Hematopoietic multipotent progenitor cell (in vitro differentiated cells): ENCODE data around the gene EHBP1. TPM values are rescaled to one million over a fixed set of nuclear protein-coding genes. Genes with fewer than 3 reads are reported as not detected.

Source experiments
- DNase-seq, 3 donors: peaks; one replicate each; pipeline ENCODE4 v3.0.0-alpha.2; 2011 to 2015; ENCODE audit warnings: low read depth in 2 of 3, low spot score in 2 of 3
- total RNA-seq: library from RNA; depleted of rRNA; stranded (reverse); fragments of >200 nt; gene quantifications from one replicate; pipeline ENCODE4 v1.2.3, GENCODE V29; 2012

Gene EHBP1
- total RNA-seq, 1 donor, result 14.5 TPM

DNA sequence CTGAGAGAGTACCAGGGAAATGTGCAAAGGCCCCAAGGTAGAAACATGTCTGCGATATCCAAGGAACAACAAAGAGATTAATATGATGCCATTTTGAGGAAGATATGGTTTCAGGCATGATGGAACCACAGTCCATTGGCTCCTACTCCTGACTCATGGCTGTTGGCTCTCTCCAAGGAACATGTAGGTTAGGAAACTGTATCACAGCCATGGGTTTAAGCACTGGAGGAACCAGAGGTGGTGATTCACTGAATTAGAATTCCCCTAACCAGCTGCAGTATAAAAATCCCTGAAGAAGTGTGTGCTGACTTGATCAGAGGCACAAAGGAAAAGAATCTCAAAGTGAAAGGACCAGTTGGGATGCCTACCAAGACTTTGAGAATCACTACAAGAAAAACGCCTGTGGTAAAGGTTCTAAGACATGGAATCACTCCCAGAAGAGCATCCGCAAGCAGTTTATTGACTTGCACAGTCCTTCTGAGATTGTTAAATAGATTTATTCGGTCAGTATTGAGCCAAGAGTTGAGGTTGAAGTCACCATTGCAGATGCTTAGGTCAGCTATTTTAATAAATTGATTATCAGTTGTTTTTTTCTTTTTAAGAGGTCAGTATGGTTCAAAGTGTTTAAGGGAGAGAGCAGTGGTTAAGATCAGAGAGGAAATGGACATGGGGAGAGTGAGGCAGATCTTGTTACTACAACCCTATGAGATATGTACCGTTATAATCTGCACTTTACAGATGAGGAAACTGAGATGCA is 234.4 kb downstream of the EHBP1 start:
- no peak for DNase-seq

DNA sequence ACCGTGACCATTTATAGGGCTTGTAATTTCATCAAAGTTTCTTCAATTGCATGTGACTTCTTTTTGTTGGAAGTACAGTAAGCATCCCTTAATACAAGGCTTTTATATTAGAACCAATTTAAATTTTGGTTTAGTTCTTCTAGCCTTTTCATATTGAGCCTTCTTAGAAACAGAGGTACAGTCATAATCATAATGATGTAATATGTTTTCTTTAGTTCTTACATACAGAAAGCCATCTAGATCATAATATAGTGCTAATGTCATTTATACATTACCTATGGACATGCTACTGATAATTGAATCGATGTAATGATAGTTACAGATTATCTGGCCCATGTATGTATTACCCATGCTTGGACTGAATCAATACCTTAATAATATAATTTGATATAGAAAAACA is 235.2 kb downstream of the EHBP1 start:
- DNase-seq, result no peak

- DNase-seq, result no peak
Measured at GRCh38 chr2:62941413-62941812, 235.9 kb downstream of the EHBP1 start.

GRCh38 chr2:62944362-62944761 is 238.8 kb downstream of the EHBP1 start:
- DNase-seq, result no peak

- no peak for DNase-seq
Measured at GRCh38 chr2:62947403-62947802, 241.9 kb downstream of the EHBP1 start.

DNA sequence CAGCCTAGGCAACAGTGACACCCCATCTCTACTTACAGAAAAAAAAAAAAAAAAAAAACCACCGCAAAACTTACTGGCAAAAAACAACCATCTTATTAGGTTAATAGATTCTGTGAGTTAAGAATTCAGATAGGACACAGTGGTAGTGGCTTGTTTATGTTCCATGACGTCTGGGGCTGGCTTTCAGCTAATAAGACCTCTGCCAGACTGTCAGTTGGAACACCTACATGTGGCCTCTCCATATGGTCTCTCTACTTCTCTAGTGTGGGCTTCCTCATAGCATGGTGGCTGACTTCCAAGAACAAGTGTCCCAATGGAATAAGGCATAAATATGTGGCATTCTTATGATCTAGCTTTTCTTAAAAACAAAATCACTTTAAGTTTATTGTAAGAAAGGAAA is 251.1 kb downstream of the EHBP1 start:
- no peak for DNase-seq

- no peak for DNase-seq
Measured at GRCh38 chr2:62958206-62958605, 252.7 kb downstream of the EHBP1 start.

- DNase-seq, result no peak
Measured at GRCh38 chr2:62964050-62964449, 258.5 kb downstream of the EHBP1 start.

DNA sequence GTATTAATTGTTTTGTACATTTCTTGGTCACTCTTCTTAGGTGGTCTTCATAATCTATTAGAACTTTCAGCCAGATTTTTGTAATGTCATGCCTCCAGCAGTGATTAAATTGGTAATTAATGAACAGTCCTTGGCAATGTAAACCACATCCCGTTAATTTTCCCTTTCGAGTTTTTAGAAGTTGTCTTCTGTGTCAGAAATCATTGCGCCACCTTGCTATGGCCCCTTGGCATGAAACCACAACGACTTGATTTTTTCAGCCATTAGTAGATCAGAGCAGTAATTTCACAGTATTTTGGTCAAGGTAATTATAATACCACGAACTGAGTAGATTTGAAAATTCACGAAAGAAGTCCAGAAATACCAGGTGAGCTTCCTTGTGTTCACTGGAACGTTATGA is 259.2 kb downstream of the EHBP1 start:
- DNase-seq, result no peak

DNA sequence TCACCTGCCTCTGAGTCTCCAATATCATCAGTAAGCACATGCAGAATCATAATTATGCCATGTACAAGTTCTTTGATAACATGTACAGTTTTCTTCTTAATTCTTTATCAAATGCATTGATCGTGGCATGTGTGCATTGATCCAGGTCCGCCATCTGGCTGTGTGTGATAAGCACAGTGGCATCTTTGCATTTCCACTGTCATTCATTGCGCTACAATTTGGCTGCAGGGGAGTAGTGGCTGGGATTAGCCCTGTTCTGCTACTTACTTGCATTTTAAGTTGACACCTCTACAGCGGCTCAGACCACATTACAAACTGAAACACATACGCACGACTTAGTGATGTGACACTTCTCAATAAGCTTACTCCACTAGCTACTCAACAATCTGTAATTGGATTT is 261.5 kb downstream of the EHBP1 start:
- DNase-seq, result no peak

DNA sequence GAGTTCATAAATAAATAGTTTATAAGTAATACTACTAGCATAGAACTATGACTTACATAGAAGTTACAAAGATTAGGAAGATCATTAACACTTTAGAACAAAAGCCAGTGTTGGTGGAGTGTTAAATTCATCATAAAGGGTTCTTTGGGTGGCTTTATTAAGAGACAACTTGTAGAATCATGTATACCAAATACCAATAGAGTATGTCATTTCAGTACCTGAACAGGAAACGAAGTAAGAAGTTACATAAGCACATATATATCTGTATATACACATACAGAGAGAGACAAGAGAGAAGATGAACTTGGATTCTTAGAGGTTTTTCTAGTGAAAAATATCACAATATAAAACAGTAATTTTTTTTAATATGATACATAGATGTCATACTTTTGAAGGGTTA is 262.7 kb downstream of the EHBP1 start:
- no peak for DNase-seq

DNA sequence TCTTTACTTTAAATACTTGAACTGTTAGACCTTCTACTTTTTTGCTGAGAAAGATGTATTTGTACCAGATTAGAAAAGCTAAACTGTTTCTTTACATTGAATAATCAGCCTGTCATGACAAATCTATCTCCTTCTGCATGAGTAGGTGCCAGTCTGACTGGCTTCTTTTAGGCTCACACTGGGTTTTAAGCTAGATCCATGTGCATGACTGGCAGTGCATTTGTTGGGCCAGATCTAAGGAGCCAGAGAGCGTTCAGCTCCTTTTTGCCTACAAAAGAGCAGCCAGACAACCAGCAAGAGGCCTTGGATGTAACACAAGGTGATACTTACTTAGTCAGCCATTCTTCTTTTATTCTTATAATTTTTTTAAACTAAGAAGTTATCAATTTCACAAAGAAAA is 263.2 kb downstream of the EHBP1 start:
- DNase-seq, result no peak

DNA sequence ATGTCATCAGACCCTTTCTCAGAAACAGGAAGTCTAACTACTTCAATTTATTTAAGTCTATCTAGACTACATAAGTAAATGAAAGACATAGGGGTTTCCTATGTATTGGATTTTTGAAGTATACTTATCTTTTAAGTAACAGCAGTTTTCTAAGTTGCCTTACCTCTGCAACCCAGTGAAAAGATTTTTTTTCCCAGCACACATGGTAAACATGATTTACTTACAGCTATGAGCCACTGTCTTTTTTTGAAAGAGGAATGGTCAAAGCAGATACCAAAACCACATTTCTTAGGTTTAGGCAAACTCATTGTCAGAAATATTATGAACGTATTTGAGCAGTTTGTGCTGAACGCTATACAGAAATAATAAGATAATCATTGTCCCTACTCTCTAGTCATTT is 266.4 kb downstream of the EHBP1 start:
- DNase-seq, result peak in 2 of 3 donors; percentile 6 to 9

DNA sequence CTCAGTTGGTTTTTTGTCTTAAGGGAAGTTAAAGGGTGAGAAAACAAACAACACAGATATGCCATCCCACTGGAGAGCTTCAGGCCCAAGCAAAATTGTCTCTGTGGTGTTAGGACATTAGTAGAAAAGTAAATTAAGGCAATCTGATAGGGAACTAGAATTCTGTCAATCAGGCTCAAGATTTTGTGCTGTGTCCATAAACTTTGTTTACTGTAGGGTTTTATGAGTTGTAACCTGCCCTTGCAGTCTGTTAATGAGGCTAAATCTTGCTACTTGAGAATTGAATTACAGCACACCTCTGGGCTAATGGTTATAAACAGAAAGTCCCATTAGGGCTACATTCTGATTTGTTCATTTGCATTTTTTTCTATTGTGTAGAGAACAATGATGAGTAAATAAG is 267.1 kb downstream of the EHBP1 start:
- no peak for DNase-seq

- DNase-seq, result no peak
Measured at GRCh38 chr2:62974999-62975398, 269.5 kb downstream of the EHBP1 start.

GRCh38 chr2:62991605-62992004 is 286.1 kb downstream of the EHBP1 start:
- no peak for DNase-seq

DNA sequence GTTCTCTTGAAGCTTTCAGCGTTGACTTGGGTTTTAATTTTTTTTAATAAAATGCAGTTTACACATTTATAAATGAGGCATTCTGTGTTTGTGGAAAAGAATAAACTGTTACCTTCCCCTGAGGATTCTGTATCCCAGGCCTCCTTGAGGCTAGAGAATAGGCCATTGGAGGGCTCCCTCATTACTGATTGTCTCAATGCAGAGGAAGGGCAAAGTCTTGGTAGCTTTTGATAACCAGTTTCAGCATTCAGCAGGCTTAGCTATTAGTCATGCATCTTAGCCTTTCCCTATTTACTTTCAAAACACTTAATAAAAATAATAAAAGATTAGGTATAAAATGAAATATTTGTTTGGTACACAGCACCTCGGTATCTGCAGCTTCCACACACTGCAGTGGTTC is 287.0 kb downstream of the EHBP1 start:
- DNase-seq, result no peak

DNA sequence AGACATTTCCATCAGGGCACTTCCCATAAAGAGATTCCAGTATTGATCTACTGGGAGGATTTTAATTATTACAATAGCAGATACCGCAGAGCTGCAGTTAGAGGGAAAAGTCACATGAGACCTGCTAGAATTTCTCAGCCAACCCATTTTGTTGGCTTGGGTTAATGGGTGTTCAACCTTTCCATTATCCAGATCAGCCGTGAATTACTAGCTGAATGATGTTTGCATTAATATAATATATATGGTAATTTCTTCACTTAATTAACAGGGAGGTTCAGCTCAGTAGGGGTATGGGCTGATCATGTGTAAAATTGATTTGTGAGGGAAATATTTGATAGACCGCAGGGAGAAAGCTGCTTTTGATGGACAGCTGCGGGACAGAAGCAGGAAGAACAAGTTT is 288.7 kb downstream of the EHBP1 start:
- DNase-seq, result no peak

DNA sequence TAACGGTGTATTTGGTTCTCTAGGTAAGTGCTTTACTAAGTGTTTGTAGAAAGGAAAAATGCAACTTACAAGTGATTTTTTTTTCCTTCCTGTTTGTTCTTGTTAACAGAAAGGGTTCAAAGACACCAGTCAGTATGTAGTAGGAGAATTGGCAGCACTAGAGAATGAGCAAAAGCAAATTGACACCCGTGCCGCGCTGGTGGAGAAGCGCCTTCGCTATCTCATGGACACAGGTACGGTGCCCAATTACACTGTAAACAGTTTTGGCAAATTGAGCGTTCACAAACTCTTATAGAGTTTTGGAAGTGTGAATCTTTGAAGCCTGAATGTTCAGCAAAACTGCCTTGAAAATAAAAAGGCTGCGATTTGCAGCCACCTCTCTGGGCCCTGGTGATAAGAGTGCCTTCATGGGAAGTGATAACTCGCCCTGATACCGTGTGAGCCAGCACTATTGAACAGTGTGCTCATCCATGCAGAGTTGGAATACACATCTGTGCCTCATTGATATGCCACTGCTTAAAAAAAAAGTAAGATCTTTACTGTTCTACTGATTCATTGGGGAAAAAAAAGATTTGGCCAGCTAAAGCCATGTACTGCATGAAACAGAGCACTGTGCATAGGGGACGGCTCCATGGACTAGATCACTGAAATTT is 291.1 kb downstream of the EHBP1 start:
- DNase-seq, result no peak

DNA sequence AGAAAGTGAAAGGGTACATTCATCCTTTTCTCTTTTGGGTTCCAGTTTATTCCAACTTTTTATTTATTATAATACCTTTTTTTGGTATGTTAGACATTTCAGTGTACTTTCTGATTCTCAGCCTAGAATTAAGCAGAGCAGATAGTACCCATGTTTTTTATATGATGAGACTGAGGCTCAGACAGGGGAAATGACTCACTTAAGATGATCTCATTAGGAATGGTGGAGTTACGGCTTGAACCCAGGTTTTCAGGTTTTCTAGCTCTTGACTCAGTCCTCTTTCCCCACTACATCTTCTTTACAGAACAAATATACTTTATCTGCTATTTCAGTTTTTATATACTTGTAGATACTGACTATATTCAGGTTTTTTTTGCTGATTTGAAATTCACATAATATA is 293.4 kb downstream of the EHBP1 start:
- DNase-seq, result no peak

- DNase-seq, result no peak
Measured at GRCh38 chr2:62999905-63000304, 294.4 kb downstream of the EHBP1 start.

DNA sequence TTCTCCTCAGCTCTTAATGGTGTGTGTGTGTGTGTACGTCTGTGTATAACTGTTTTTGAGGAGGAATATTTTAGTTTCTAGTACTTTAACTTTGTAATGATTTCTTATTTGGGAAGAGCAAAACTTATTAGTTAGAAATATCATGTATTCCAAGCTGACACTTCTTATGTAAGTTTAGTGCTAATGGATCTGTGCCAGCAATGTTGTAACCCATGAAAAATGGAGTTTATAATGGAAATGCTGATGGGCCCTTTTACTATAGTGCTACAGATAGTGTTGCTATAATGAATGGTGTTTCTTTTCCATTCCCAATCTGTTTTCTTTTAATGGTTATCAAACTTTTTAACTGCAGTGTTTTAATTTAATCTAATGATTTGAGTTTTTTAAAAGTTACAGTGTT is 295.3 kb downstream of the EHBP1 start:
- DNase-seq, result no peak

DNA sequence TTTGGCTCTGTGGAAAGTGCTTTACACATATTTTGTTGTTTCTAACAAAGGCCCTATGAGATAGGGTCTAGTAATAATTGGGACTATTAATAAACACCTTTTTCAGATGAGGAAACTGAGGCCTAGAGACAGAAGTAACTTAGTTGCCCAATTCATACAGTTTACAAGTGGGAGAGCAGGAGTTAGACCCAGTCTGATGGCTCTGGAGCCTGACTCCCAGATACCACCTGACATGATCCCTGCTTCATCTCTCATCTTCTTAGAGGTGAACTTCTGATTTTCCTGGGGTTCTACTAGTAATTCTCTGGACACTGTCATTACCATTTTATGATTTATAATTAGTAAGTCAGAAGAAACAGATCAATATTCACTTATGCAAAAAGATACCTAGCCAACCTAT is 296.1 kb downstream of the EHBP1 start:
- no peak for DNase-seq
